ENCODE data around the gene FNBP1.

Gene FNBP1

DNA sequence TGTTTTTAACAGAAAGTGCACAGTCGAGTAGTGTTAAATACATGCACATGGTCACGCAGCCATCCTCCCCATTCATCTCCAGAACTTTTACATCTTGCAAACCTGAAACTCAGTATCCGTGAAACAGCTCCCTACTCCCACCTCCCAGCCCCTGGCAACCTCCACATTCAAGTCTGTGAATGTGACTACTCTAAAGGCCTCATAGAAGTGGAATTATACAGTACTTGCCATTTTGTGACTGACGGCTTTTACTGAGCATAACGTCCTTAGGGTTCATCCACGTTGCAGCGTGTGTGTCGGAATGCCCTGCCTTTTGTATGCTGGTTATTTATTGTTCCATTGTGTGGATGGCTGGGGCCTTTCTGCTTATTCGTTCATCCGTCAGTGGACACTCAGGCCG lies 171.9 kb downstream of the FNBP1 start:
- no peak for DNase-seq

DNA sequence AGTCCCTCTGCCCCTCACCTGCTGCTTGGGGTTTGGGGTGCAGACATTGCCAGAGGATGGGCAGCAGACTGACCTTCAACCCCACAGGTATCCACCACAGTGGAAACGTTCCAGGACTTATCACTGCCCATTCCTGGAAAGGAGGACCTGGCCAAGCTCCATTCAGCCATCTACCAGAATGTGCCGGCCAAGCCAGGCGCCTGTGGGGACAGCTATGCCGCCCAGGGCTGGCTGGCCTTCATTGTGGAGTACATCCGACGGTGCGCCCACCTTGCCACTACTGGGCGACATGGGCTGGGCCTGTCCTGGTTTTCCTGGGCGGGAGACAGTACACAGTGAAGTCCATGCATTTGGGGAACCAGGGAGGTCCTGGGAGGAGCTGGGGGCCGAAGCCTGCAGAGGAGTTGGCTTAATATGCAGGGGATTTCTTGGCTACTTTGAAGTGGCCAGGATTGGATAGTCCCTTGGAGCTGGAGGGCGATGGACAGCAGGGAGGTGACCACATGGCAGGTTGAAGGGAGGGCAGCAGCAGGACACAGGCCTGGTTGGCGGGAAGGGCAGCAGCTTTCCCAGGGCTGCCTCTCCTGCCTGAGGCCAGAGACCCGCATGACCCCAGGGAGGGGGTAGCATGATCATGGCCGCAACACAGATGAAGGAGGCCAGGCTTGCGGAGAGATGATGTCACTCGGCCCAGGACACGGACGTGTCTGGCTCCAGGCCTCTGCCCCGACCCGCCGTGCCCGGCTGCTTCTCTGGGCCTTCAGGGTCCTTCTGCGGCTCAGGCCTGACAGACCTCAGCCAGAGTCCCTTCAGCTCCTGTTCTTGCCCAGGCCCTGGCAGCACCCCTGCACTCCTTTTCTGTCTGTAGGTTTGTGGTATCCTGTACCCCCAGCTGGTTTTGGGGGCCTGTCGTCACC lies 173.1 kb downstream of the FNBP1 start:
- no peak for DNase-seq

GRCh38 chr9:129868872-129869486 lies 174.0 kb downstream of the FNBP1 start:
- DNase-seq: no peak

DNA sequence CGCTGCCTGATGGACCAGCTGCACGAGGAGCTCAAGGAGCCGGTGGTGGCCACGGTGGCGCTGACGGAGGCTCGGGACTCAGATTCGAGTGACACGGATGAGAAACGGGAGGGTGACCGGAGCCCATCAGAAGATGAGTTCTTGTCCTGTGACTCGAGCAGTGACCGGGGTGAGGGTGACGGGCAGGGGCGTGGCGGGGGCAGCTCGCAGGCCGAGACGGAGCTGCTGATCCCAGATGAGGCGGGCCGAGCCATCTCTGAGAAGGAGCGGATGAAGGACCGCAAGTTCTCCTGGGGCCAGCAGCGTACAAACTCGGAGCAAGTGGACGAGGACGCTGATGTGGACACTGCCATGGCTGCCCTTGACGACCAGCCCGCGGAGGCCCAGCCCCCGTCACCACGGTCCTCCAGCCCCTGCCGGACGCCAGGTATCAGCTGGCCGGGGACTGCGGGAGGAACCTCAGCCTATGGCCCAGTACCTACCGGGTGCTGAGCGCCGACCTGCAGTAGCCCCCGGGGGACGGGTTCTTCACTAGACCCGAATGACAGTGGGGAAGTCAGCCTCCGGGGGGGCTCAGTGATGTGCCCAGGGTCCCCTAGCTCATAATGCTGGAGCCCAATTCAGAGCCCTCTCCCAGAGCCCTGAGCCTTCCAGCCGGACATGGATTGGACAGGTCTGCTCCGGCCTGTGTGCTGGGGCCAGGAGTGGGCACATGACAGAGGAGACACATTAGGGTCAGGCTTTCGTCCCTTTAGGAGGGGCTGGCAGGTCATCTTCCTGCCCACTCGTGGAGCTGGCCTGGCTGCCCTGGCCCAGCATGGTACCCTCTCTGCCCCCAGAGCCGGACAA lies 174.7 kb downstream of the FNBP1 start:
- no peak for DNase-seq

DNA sequence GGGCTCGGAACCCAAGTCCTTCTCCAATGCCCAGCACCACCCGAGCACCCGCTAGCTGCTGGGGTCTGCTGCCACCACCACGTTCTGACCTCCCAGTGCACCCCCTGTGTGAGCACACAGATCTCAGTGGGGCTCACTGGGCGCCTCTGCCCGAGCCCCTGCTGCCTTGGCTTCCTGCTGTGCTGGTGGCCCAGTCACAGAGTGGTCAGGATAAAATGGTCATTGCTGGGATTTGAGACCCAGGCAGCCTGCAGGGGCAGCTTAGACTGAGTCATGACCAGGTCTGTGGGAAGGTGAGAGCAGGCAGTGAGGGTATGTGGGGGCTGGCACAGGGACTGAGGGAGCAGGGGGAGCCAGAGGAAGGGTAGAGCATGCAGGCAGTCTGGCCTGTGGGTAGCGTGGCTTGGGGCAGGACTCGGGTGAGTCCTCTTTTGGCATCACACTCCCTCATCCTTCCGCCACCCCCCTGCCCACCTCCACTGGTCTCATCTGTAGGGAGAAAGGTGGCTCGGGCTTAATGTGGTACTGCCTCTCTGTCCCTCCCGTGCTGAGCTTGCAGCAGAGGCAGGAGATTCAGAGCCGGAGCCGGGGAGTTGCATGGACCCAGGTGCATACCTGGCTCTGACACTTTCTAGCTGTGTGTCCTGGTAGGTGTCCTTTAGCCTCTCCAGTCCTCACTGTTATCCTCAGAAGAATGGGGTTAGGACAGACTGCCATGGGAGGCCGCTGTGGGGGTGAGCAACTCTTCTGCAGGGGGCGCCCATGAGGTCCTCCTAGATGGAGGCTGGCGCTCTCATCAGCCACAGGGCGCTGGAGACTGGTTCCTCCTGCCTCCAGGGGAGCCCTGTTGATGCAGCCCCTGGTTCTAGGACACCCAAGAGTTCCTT lies 175.6 kb downstream of the FNBP1 start:
- DNase-seq: no peak

GRCh38 chr9:129866394-129867135 lies 176.4 kb downstream of the FNBP1 start:
- no peak for DNase-seq

DNA sequence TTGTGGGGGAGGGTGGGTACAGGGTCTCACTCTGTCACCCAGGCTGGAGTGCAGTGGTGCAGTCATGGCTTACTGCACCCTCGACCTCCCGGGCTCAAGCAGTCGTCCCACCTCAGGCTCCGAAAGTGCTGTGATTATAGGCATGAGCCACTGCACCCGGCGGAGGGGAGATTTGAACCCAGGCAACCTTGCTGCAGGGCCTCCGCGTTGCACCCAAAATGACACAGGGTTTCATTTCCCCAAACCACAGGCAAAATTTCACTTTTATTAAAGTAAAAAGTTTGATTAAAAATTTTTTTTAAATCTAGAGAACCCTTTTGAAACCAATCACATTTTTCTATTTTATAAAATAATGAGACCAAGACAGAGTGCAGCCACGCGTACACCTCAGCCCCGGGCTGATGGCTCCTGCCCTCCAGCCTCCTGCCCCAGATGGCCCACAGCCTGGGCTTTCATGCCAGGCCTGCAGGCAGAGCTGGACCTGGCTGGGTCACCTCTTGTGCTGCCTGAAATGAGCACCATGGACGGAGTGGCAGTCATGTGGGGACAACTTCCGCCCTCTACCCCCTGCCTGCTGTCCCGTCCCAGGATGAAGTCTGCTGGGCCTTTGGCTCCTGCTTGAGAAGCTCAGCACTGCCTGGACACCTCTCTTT lies 177.2 kb downstream of the FNBP1 start:
- DNase-seq: no peak

- DNase-seq: no peak
Observed at GRCh38 chr9:129864991-129865647, 177.9 kb downstream of the FNBP1 start.

DNA sequence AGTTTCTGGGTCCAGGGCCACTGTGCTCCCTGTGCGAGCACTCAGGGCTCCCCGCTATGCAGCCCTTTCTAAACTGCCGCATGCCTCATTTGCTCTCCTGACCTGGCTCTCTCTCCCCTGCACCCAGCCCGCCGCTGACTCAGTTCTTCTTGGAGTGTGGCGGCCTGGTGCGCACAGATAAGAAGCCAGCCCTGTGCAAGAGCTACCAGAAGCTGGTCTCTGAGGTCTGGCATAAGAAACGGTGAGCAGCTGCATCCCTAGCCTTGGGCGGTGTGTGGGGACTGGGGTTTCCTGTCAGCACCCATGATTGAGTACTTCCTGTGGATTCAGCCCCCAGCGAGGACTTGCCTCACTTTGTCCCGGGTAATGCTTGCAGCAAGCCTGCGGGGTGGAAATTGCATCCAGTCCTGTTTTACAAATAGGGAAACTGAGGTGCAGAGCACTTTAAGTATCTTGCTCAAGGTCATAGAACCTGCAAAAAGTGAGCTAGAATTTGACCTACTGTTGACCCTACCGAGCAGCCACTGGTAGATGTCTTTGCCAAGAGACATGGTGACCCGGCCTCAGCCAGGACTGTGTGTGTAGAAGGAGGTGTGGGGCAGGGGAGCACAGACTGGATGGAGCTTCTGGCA lies 179.8 kb downstream of the FNBP1 start:
- no peak for DNase-seq

DNA sequence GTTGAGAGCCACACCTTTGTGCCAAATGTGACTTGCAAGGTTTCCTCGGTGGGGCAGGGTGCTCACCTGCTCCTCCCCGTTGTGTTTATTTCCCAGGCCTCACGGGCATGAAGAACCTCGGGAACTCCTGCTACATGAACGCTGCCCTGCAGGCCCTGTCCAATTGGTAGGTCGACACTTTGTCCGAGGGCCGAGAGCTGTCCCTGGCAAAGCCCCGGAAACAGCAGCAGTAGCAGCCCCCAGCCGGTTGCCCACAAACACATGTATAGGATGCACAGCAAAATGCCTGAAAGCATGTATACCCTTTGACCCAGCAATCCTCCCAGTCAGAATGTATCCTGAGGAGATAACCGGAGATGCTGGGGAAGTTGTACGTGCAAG lies 181.6 kb downstream of the FNBP1 start:
- no peak for DNase-seq

- no peak for DNase-seq
Observed at GRCh38 chr9:129860653-129861446, 182.1 kb downstream of the FNBP1 start.

- no peak for DNase-seq
Observed at GRCh38 chr9:129858167-129858962, 184.6 kb downstream of the FNBP1 start.

DNA sequence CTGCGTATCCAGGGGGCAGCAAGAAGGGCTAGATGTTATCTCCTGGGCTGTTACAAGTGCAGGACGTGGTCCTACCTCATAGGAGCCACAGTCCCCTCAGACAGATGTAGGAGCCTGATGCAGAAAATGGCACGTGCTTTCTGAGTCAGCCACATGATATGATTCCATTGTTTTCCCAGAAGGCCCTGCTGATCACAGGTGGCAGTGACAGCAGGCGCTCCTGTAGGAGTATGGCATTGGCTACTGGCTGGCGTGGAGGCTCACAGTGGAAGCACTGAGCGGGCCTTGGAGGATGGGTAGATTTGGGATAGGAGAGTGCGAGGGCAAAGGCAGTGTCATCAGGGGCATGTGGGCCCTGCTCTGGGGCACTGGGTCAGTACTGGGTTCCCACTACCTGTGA lies 185.8 kb downstream of the FNBP1 start:
- no peak for DNase-seq

GRCh38 chr9:129854588-129855110 lies 188.3 kb downstream of the FNBP1 start:
- no peak for DNase-seq

DNA sequence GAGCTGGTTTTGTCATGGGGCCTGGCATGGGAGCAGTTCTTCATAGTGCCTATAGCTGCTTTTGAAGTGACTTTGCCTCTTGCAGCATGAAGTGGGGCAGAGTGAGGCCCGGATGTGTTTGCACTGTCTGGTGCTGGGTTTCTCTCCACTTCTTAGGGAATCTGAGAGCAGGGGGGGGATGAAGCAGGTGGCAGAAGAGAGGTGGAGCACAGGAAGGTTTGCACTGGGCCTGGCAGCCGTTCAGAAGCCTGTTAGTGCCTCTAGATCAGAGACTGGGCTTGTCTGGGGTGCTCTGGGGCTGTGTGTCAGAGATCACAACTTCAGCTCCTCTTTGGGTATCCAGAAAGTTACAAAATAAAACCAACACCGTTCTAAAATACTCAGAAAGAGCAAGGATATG lies 189.4 kb downstream of the FNBP1 start:
- DNase-seq: no peak

DNA sequence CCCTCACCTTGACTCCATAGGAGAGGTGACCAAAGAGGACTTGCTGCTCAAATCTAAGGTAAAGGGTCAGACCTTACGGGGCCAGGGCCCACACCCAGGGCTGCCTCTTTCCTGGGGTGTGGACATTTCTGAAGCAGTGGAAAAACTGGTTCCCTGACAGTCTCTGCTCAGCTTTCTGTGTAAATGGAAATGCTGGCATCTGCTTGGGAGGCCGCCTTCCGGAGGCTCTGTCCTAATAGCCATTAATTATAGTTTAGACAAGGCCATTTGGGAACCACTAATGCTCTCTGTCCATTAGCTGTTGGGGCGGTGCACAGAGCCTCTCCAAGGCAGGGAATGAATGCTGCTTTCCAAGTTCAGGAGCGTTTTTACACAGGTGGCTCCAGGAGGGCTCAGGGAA lies 190.4 kb downstream of the FNBP1 start:
- no peak for DNase-seq

DNA sequence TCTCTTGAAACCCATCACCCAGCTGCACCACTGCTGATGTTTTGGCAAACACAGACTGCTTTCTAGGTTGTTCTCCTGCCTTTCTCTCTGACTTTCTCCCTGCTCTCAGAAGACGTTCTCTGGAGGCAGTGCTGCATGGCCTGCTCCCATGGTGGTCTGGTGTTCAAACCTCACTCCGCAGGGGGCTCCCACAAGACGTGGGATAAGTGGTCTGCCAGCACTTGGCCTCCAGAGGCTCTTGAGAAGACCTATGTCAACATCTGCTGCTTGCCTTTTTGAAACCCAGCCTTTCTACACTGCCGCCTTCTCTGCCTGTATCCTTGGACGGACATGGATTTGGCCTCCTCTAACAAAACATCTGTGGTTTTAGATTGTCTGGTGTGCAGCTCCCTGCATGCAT lies 191.2 kb downstream of the FNBP1 start:
- no peak for DNase-seq

Data from NCI-H82 (cell line).